Pancreas (tissue), 10 donors: ENCODE data around the gene RGL2. TPM values are rescaled to one million over a fixed set of nuclear protein-coding genes. Genes with fewer than 3 reads are reported as not detected.

Experiments
- ATAC-seq, 4 donors: fragments of 200-7000 bp; cut with Tn5 transposase; one replicate each; pipeline versions ENCODE4 v1.8.0 to v1.9.1; 2020; ENCODE audit warnings: mild to moderate bottlenecking in 4 of 4, moderate library complexity in 4 of 4
- DNase-seq, 6 donors: peaks; one replicate each; pipeline ENCODE4 v3.0.0-alpha.2; 2020
- FAIRE-seq: peaks from 2 replicates; lab custom pipeline; 2012; peaks lifted over from hg19 to GRCh38; lab: Jason Lieb, UNC
- H3K27ac ChIP-seq, 4 donors: fragments of 200-600 bp; sonication (generic); 1 replicate in 3 of 4; 2 replicates in 1 of 4; pipeline versions ENCODE4 v1.5.0 to v1.8.0; 2020
- H3K27me3 ChIP-seq, 4 donors: fragments of 200-600 bp; one replicate each; pipeline ENCODE4 v1.8.0; 2021
- H3K36me3 ChIP-seq, 3 donors: fragments of 200-600 bp; sonication (generic) in 1 of 3; one replicate each; pipeline versions ENCODE4 v1.5.0 to v1.8.0; 2020 to 2021
- H3K4me1 ChIP-seq, 3 donors: fragments of 200-600 bp; one replicate each; pipeline ENCODE4 v1.8.0; 2021
- H3K4me3 ChIP-seq, 4 donors: fragments of 200-600 bp; sonication (generic) in 2 of 4; one replicate each; pipeline versions ENCODE4 v1.5.0 to v1.8.0; 2020 to 2021
- H3K9me3 ChIP-seq, 4 donors: fragments of 200-600 bp; one replicate each; pipeline ENCODE4 v1.8.0; 2021
- CTCF ChIP-seq, 4 donors: fragments of 200-600 bp; sonication (generic) in 3 of 4; IDR thresholded peaks; one replicate each; pipeline versions ENCODE4 v1.5.0 to v1.8.0; 2021; ENCODE audit warnings: antibody characterized with exemption in 4 of 4
- WGBS, 2 donors: extraction: QIAGEN DNeasy Blood & Tissue Kit; methylation state at CpG; one replicate each; pipeline ENCODE4 v1.1.7; 2013; 5-methylcytosine and 5-hydroxymethylcytosine counted together
- intact Hi-C, 3 donors: fragments of 100-400 bp; cut with DNase I; formaldehyde crosslinking; loops; one replicate each; pipeline versions ENCODE4 v1.11.1 to v1.14.2; 2022
- microRNA-seq, 2 donors: library from miRNA; unstranded; fragments of <30 nt; microRNA quantifications; one replicate each; pipeline versions ENCODE4 to v1.1.0, GENCODE V29; 2019 to 2020
- polyA plus RNA-seq, 2 donors: library from polyadenylated mRNA; stranded (reverse); fragments of 200-250 nt; gene quantifications; one replicate each; pipeline ENCODE4 v1.2.3, GENCODE V29; 2013
- total RNA-seq, 6 donors: library from RNA; stranded (reverse); fragmentation: NEBNext Ultra II Directional in 4 of 6; extraction: Animal tissue kit (Norgen Biotek cat#: 25700) in 4 of 6; gene quantifications; one replicate each; pipeline versions ENCODE4 v1.2.1 to v1.2.4, GENCODE V29; 2021 to 2023
- donor health status: healthy with polysubstance abuse.
- donor health status: DM: no; HTN: no; CAD: no; lungs with moderate emphysema.
- donor health status: DM: no; HTN: no; CAD: no.
- donor health status: control.
- donor health status: control.
- donor health status: Bipolar disorder and iron deficiency.
- donor health status: DM: yes; HTN: yes; CAD: no.
- donor health status: DM: no; HTN: no; CAD: no.
- donor health status: DM: no; HTN: no; CAD: no.
- donor health status: DM: yes; HTN: yes; CAD: no.

The RGL2 gene
- total and polyA plus RNA-seq, 8 donors: 24.5 to 121 (median 32.1) TPM

- H3K27me3 ChIP-seq: no peaks in the 10 kb centered on the region
- no peak for ATAC-seq
- intact Hi-C loops: no loop called here
Measured at GRCh38 chr6:33241968-33242367, 56.8 kb downstream of the RGL2 start.

More at GRCh38 chr6:33241968-33242367, 56.8 kb downstream of the RGL2 start:
- DNase-seq (no peak), FAIRE-seq (no peak)
- Histone ChIP-seq H3K27ac (no peak overlapping the region), H3K4me1 (no peaks in the 10 kb centered on the region), H3K36me3 (no peaks in the 10 kb centered on the region), H3K4me3 (no peak overlapping the region), H3K9me3 (no peaks in the 10 kb centered on the region)
- 48 to 55% methylated on average over 3 of the region's 3 CpGs for WGBS, 2 donors
- no peak for TF ChIP-seq CTCF (IDR thresholded peaks at IDR 0.05)

Small RNAs within 50 kb of the gene (microRNA-seq; reads per million reads assigned to microRNA genes)
- gene MIR6834 (0 reads per million in 2 donors), gene MIR6873 (0 reads per million in 2 donors)

Other genes with a start within 250 kb of the RGL2 start
- 100 to 1,000 TPM in 1 of 6 donors, 10 to 100 TPM in 2, 1 to 10 TPM in 3; 8.7 to 162 (median 13.5) TPM for gene HLA-DPA1, start 225.3 kb downstream of the RGL2 start, total RNA-seq
- 1 to 10 TPM; 5.5 to 9.1 TPM for gene HLA-DPA1, start 225.3 kb downstream of the RGL2 start, polyA plus RNA-seq
- gene HLA-DPB1, start 223.0 kb downstream of the RGL2 start, total RNA-seq: 100 to 1,000 TPM in 1 of 6 donors, 10 to 100 TPM in 5; 11.8 to 156 (median 23.3) TPM
- gene HLA-DPB1, start 223.0 kb downstream of the RGL2 start, polyA plus RNA-seq: 10 to 100 TPM; 16.7 to 20.8 TPM
- gene COL11A2, start 106.5 kb downstream of the RGL2 start, total RNA-seq: under 1 TPM; 0.15 to 0.75 (median 0.36) TPM
- gene COL11A2, start 106.5 kb downstream of the RGL2 start, polyA plus RNA-seq: 1 to 10 TPM; 2.9 to 3.1 TPM
- gene RXRB, start 98.3 kb downstream of the RGL2 start, total RNA-seq: 10 to 100 TPM; 20.1 to 30.9 (median 21.9) TPM
- 10 to 100 TPM; 48.8 to 68.3 TPM for gene RXRB, start 98.3 kb downstream of the RGL2 start, polyA plus RNA-seq
- gene SLC39A7, start 98.1 kb downstream of the RGL2 start, total RNA-seq: 10 to 100 TPM; 41.6 to 87.5 (median 64.5) TPM
- gene SLC39A7, start 98.1 kb downstream of the RGL2 start, polyA plus RNA-seq: 100 to 1,000 TPM in 1 of 2 donors, 10 to 100 TPM in 1; 53.9 to 111 TPM
- gene HSD17B8, start 94.3 kb downstream of the RGL2 start, total RNA-seq: 10 to 100 TPM; 20.9 to 47.3 (median 31.4) TPM
- gene HSD17B8, start 94.3 kb downstream of the RGL2 start, polyA plus RNA-seq: 10 to 100 TPM; 36.2 to 47.4 TPM
- 10 to 100 TPM; 15.0 to 28.0 (median 20.1) TPM for gene RING1, start 90.4 kb downstream of the RGL2 start, total RNA-seq
- gene RING1, start 90.4 kb downstream of the RGL2 start, polyA plus RNA-seq: 10 to 100 TPM; 47.4 to 57.6 TPM
- gene VPS52, start 27.1 kb downstream of the RGL2 start, total RNA-seq: 10 to 100 TPM; 23.2 to 37.5 (median 24.8) TPM
- 10 to 100 TPM; 50.1 to 62.2 TPM for gene VPS52, start 27.1 kb downstream of the RGL2 start, polyA plus RNA-seq
- 1,000 to 10,000 TPM; 1,052 to 2,464 (median 1,700) TPM for gene RPS18, start 26.9 kb downstream of the RGL2 start, total RNA-seq
- 1,000 to 10,000 TPM; 2,817 to 3,510 TPM for gene RPS18, start 26.9 kb downstream of the RGL2 start, polyA plus RNA-seq
- gene B3GALT4, start 21.8 kb downstream of the RGL2 start, total RNA-seq: 1 to 10 TPM; 2.1 to 5.4 (median 2.6) TPM
- gene B3GALT4, start 21.8 kb downstream of the RGL2 start, polyA plus RNA-seq: 1 to 10 TPM; 5.6 to 8.7 TPM
- gene WDR46, start 9.7 kb downstream of the RGL2 start, total RNA-seq: 10 to 100 TPM; 17.7 to 28.8 (median 26.2) TPM
- 10 to 100 TPM; 90.1 to 96.8 TPM for gene WDR46, start 9.7 kb downstream of the RGL2 start, polyA plus RNA-seq
- 10 to 100 TPM in 5 of 6 donors, 1 to 10 TPM in 1; 9.7 to 19.9 (median 19.0) TPM for gene PFDN6, start 9.3 kb downstream of the RGL2 start, total RNA-seq
- gene PFDN6, start 9.3 kb downstream of the RGL2 start, polyA plus RNA-seq: 100 to 1,000 TPM in 1 of 2 donors, 10 to 100 TPM in 1; 76.2 to 119 TPM
- gene TAPBP, start 15.1 kb upstream of the RGL2 start, total RNA-seq: 100 to 1,000 TPM in 2 of 6 donors, 10 to 100 TPM in 4; 31.0 to 152 (median 41.2) TPM
- gene TAPBP, start 15.1 kb upstream of the RGL2 start, polyA plus RNA-seq: 10 to 100 TPM; 28.0 to 60.6 TPM
- 10 to 100 TPM in 2 of 6 donors, 1 to 10 TPM in 4; 6.7 to 13.1 (median 9.3) TPM for gene ZBTB22, start 18.8 kb upstream of the RGL2 start, total RNA-seq
- gene ZBTB22, start 18.8 kb upstream of the RGL2 start, polyA plus RNA-seq: 10 to 100 TPM; 10.8 to 14.3 TPM
- 10 to 100 TPM; 12.9 to 22.5 (median 15.6) TPM for gene DAXX, start 24.0 kb upstream of the RGL2 start, total RNA-seq
- 10 to 100 TPM; 18.1 to 24.6 TPM for gene DAXX, start 24.0 kb upstream of the RGL2 start, polyA plus RNA-seq
- gene KIFC1, start 92.9 kb upstream of the RGL2 start, total RNA-seq: 1 to 10 TPM in 1 of 6 donors, under 1 TPM in 5; 0.14 to 1.5 (median 0.52) TPM
- under 1 TPM; 0.19 to 0.42 TPM for gene KIFC1, start 92.9 kb upstream of the RGL2 start, polyA plus RNA-seq
- gene PHF1, start 112.1 kb upstream of the RGL2 start, total RNA-seq: 10 to 100 TPM; 28.5 to 68.0 (median 47.2) TPM
- 100 to 1,000 TPM; 143 to 192 TPM for gene PHF1, start 112.1 kb upstream of the RGL2 start, polyA plus RNA-seq
- gene CUTA, start 119.2 kb upstream of the RGL2 start, total RNA-seq: 10 to 100 TPM; 65.0 to 99.6 (median 78.1) TPM
- gene CUTA, start 119.2 kb upstream of the RGL2 start, polyA plus RNA-seq: 100 to 1,000 TPM in 1 of 2 donors, 10 to 100 TPM in 1; 96.7 to 204 TPM
- 10 to 100 TPM in 1 of 6 donors, 1 to 10 TPM in 5; 4.6 to 11.0 (median 5.6) TPM for gene SYNGAP1, start 121.1 kb upstream of the RGL2 start, total RNA-seq
- gene SYNGAP1, start 121.1 kb upstream of the RGL2 start, polyA plus RNA-seq: 10 to 100 TPM in 1 of 2 donors, 1 to 10 TPM in 1; 8.3 to 16.4 TPM
- 1 to 10 TPM; 1.7 to 4.7 (median 3.6) TPM for gene ZBTB9, start 155.6 kb upstream of the RGL2 start, total RNA-seq
- 1 to 10 TPM; 1.7 to 3.6 TPM for gene ZBTB9, start 155.6 kb upstream of the RGL2 start, polyA plus RNA-seq